Loucy (cell line): ENCODE results near the gene F11R.

Experiments
- EZH2phosphoT487 ChIP-seq: fragments of 200-600 bp; IDR thresholded peaks from 2 replicates; pipeline ENCODE4 v1.6.1; 2018; ENCODE audit warnings: antibody characterized with exemption, mild to moderate bottlenecking, moderate library complexity, borderline replicate concordance
- TF ChIP-seq, protein P1 (sequence below): fragments of 200-600 bp; sonication (generic); conservative IDR thresholded peaks from 2 replicates; pipeline ENCODE4 v1.5.1; 2014; ENCODE audit warnings: mild to moderate bottlenecking, antibody characterized with exemption, low read length

DNA sequence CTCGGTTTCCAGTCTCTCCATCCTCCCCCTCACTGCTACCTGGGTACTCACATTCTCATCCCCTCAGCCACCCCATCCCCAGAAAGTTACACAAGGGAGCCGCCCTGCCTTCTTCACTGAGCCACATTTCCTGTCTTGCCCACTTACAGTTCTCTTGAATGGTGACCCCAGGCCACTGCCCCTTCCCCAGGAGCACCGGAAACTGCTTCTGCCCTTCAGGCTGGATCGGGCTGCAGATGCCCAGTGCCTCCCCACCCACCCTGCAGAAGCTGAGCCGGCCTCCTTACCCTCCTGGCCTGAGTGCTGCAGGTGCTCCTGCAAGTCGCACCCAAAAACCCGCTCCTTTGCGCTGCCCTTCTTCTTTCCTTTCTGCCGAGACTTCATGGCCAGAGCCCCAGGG is 48.3 kb upstream of the F11R start:
- TF ChIP-seq, protein P1, sequence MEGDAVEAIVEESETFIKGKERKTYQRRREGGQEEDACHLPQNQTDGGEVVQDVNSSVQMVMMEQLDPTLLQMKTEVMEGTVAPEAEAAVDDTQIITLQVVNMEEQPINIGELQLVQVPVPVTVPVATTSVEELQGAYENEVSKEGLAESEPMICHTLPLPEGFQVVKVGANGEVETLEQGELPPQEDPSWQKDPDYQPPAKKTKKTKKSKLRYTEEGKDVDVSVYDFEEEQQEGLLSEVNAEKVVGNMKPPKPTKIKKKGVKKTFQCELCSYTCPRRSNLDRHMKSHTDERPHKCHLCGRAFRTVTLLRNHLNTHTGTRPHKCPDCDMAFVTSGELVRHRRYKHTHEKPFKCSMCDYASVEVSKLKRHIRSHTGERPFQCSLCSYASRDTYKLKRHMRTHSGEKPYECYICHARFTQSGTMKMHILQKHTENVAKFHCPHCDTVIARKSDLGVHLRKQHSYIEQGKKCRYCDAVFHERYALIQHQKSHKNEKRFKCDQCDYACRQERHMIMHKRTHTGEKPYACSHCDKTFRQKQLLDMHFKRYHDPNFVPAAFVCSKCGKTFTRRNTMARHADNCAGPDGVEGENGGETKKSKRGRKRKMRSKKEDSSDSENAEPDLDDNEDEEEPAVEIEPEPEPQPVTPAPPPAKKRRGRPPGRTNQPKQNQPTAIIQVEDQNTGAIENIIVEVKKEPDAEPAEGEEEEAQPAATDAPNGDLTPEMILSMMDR = no peak
- TF ChIP-seq EZH2phosphoT487 = no peak
